HK-2 (cell line): Measurements from ENCODE around the gene HADHA.

Experiments used
- DNase-seq: peaks from one replicate; pipeline ENCODE4 v3.0.0-alpha.2; 2018; ENCODE audit not compliant: unreplicated experiment

The HADHA gene

DNA sequence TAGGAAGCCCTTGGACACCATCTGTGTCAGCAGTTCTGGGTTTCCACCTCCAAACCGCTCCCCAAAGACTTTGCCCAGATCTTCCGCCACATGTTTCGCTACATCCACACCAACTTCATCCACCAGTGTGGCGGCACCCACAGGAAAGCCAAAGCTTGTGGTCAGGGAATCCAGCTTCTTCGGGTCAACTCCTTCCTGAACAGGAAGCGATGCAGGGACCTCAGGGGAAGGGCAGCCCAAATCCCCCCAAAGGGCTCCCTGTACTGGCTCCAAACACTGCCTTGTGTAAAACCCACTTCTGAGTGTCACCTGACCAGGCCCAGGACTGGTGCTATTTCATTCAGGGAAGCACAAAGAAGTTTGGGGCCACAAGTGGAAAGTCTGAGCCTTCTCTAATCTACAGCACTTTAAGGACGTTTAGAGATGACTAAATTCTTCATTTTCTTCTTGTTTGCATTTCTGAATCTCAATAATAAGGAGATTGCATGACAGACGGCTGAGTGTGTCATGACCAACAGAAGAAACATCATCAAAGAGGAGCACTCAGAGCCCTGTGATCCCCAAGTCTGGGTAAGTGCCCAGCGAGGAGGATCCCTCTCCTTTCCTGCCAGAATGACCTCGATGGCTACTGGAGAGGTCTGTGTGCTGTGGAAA, 50.7 kb downstream of the HADHA start:
- no peak for DNase-seq

DNA sequence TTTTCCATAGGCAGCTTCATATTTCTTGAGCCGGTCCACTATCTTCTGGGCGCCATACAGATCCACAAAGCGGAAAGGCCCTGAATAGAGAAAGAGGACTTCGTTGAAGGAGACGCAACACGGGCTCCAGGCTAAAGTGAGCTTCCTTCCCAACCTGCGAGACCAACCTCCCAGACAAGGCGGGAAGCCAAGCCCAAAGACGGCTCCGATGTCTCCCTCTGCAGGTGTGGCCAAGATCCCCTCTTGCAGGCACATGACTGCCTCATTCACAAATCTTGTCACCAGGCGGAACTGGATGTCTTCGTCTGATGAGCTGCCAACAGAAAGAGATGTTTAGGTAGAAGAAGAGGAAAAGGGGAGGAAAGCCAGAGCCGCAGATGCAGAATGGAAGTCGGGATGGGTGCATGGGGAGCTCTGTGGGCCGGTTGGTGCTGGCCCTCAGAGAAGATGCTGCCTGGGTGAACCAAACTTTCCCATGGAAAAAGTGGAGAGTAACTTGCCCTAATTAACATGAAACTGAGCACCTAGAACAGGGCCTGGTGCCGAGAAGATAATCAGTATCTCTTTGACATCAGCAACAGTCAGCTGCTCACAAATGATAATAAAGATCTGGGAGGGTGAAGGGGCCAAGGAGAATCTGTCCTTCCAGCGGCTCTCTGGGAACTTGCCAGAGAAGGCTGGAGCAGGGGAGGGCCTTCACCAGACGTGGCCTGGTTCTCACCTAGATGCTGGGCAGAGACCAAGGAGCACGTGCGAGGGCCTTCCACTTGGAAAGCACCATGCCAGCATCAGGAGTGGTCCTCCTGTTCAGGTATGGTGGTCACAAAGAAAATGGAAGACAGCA, 52.9 kb downstream of the HADHA start:
- DNase-seq = no peak

DNA sequence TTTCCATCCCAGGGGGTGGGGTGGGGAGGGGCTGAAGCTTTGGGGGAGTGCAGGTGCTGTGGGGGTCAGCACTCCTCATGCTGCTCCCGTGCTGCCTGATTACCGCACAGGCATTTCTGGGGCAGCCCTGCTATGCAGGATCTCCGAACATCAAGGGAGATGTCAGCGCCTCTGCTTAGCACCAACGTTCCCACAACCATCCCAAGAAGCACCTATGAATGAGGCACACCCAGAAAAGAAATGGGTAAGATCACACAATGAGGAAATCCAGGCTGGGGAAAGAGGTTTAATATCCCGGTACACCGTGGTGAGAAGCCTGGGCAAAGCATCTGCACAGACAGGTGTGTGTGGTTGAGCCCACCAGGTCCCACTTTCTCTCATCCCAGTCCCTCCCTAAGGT, 54.1 kb downstream of the HADHA start:
- no peak for DNase-seq

DNA sequence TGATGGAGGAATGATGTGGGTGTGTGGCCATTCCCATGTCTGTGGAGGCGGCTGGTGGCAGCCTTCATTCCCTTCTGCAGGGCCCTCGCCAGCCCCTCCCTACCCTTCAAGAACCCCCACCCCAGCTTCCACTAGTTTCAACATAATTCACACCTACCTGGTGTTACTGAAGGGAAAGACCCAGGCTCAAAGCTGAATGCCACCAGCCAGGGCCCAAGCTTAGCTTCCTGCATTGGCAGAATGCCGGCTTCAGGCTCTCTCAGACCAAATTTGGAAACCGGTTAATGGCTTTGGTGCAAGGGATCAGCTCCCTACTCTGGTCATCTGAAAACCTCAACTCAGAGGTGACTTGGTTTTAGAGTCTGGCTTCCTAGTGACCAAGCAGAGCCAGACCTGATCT, 54.7 kb downstream of the HADHA start:
- DNase-seq = no peak

GRCh38 chr2:26189123-26189522, 55.3 kb downstream of the HADHA start:
- DNase-seq = no peak

DNA sequence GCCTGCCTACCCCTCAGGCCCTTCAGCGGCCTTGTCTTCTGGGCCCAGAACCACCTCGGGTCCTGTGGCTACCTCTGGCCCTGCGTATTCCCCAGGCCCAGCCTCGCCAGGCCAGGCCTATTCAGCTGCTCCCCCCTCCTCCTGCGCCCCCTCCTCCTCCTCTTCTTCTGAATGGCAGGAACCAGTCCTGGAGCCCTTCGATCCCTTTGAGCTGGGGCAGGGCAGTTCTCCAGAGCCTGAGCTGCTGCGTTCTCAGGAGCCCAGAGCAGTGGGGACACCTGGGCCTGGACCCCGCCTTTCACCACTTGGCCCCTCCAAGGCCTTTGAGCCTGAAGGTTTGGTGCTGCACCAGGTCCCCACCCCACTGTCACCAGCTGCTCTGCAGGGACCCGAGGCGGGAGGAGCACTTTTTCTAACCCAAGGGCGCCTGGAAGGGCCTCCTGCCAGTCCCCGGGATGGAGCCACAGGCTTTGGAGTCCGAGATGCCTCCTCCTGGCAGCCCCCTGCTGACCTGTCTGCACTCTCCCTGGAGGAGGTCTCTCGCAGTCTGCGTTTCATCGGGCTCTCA, 56.8 kb downstream of the HADHA start:
- no peak for DNase-seq

- DNase-seq = no peak
These were observed 57.3 kb downstream of the HADHA start for GRCh38 chr2:26187114-26187513.

- no peak for DNase-seq
These were observed 58.3 kb downstream of the HADHA start for GRCh38 chr2:26185954-26186770.

DNA sequence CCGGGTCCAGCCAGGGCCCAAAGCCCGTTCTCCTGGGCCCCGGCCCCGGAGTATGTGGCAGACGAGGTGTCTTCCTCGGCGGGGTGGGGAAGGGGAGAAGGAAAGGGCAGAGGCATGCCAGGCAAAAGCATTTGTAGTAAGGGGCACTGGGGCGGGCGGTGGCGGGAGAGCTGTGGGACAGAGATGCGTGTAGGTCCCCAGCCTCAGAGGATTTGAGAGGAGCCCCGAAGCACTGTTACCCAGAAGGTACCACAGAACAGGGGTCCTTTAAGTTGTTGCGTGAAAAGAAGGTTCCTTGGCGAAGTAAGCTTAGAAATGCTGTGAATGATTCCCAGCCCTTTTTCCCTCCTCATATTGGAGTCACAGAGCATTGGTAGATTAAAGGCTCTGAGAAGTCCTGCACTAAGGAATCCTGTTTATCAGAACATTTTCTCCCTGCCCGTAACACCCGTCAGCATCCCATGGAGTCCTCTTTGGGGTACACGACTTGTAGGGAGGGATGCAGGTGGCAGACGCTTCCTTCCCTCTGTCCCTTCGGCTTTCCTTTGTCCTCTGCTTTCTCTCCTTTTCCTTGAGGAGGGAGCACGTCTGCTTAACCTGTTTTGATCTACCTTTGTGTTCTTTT, 59.0 kb downstream of the HADHA start:
- no peak for DNase-seq

DNA sequence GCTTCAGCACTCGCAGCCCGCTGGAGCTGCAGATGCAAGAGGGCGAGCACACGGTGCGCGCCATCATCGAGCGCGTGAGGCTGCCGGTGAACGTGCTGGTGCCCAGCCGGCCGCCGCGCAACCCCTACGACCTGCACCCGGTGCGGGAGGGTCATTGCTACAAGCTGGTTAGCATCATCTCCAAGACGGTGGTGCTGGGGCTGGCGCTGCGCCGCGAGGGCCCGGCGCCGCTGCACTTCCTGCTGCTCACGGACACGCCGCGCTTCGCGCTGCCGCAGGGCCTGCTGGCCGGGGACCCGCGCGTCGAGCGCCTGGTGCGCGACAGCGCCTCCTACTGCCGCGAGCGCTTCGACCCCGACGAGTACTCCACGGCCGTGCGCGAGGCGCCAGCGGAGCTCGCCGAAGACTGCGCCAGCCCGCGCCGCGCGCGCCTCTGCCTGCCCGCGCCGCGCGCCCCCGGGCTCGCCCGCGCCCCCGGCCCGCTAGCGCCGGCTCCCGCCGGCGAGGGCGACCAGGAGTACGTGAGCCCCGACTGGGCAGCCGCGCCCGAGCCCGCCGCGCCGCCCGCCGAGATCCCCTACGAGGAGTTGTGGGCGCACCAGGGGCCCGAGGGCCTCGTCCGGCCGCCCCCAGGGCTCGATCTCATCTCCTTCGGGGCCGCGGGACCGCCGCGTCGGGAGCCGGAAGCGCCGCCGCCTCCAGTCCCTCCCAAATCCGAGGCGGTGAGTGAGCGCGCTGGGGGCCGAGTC, 59.7 kb downstream of the HADHA start:
- DNase-seq = peak; percentile 66

- no peak for DNase-seq
These were observed 60.3 kb downstream of the HADHA start for GRCh38 chr2:26184121-26184520.

- DNase-seq = no peak
These were observed 61.4 kb downstream of the HADHA start for GRCh38 chr2:26182887-26183630.

DNA sequence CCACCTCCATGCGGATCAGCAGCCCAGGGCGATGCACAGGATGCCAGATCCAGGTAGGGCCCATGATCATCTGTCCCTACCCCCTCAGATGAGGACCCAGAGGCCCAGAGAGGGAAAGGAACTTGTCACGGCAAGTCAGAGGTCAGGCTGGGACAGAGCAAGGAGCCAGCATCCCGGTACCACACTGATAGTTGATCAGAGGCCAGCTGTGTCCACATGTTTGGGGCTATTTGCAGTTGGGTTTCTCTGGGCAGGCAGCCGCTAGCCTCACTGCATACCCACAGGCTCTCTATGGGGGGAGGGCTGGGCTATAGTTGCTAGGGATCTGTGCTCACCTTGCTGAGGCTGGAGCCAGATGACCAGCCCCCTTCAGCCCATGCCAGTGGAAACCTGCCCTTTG, 62.0 kb downstream of the HADHA start:
- no peak for DNase-seq

DNA sequence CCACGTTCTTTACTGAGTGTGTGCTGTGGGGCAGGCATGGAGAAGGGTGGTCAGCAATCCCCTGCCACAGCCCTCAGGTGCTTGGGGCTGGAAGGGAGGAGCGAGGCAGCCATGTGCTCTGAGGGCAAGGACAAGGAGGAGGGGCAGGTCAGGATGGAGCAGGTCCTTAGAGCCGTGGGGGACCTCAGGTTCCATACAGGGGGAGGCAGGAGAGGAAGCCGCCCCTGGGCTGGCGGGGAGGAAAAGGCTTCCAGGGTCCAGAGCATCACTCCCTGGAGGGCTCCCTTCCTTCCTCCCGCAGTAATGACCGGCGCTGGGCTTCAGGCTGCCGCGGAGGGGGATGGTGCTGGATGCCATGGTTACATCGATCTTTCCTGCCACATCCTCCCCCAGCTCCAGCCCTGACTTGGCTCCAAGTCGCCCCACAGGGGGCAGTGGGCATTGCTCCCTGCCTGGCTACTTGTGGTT, 65.0 kb downstream of the HADHA start:
- DNase-seq = no peak

GRCh38 chr2:26178746-26179436, 65.5 kb downstream of the HADHA start:
- peak; percentile 25 for DNase-seq

DNA sequence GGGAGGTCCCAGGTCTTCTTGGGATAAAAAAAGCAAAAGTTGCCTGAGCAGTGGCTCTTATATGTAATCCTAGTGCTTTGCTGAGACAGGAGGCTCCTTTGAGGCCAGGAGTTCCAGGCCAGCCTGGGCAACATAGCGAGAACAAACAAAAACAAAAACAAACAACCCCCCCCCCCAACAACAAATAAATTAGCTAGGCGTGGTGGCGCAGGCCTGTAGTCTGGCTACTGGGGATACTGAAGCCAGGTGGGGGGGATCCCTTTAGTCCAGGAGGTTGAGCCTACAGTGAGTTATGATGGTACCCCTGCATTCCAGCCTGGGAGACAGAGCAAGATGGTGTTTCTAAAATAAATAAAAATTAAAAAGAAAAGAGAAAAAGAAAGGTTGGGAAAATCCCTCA, 66.2 kb downstream of the HADHA start:
- DNase-seq = no peak

- no peak for DNase-seq
These were observed 67.3 kb downstream of the HADHA start for GRCh38 chr2:26177122-26177521.

DNA sequence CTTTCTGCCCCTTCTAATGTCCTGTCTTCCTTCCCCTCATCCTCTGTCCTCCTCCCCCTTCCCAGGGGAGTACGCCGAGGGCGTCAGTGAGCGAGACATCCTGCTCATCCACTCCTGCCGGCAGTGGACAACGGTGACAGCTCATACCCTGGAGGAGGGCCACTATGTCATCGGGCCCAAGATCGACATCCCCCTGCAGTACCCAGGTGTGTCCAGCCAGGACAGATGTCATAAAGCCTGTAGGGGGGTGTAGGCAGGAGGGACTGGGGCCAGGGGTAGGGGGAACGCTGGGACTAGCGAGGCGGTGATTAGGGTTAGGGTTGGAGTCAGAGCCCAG, 68.2 kb downstream of the HADHA start:
- DNase-seq = no peak

DNA sequence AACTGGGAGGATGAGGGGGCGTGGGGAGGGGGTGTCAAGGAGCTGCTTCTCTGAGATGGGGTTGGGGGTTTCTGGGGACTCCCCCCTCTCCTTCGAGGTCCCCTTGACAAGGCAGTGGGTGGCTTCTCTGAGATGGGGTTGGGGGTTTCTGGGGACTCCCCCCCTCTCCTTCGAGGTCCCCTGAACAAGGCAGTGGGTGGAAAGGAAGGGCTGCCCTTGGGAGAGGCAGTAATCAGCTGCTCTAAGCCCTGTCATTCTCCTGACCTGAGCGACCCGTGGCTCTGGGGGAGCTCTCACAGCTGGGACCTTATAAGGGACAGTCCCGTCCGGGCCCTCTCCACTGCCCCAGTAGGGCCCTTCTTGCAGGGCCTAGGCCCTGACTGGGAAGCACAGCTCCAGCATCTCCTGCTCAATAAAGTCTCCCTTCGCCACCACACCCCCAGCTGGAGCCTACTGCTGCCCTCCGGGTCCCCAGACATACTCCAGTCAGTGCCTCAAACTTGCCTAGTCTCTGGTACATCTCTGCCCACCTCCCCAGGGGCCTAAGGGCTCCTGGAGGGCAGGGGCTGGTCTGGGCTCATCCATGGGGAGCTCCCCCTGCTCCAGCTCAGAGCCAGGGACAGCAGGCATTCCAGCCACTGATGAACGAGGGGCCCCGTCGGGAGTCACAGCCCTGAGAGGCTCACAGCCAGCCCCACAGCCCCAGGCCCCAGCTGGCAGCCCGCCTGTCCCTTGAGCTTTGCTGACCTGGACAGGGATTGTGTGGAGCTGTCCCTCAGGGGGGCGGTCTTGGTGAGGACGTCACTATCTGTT, 68.8 kb downstream of the HADHA start:
- no peak for DNase-seq
